PC-3 (cell line): ENCODE measurements around the gene MCTP2. TPM values are rescaled to one million over a fixed set of nuclear protein-coding genes. Genes with fewer than 3 reads are reported as not detected.

ENCODE experiments used
- ATAC-seq: fragments of 200-7000 bp; cut with Tn5 transposase; 2 replicates; pipeline ENCODE4 v1.9.1; 2020; ENCODE audit warnings: mild to moderate bottlenecking, moderate library complexity
- BruUV-seq: library from RNA; stranded (reverse); fragments of 400-500 nt; replicated peaks from 2 replicates; lab custom pipeline; 2021; lab: Mats Ljungman, UMichigan
- CTCF ChIA-PET: fragments of 300-600 bp; sonication (Branson Sonifier 250); formaldehyde crosslinking; loops from one replicate; lab custom pipeline; 2022; ENCODE audit warnings: antibody characterized with exemption; lab: Charles Lee
- POLR2A ChIA-PET: fragments of 300-600 bp; sonication (Branson Sonifier 250); formaldehyde crosslinking; loops from one replicate; lab custom pipeline; 2022; ENCODE audit warnings: antibody characterized with exemption; ENCODE audit not compliant: unreplicated experiment; lab: Charles Lee
- DNase-seq: peaks from one replicate; pipeline ENCODE4 v3.0.0-alpha.2; 2015
- H2AFZ ChIP-seq: fragments of 300-600 bp; sonication (generic); 2 replicates; pipeline ENCODE4 v1.6.0; 2016; ENCODE audit warnings: antibody characterized with exemption, low read length
- H3F3A ChIP-seq: fragments of 300-600 bp; sonication (generic); one replicate; pipeline ENCODE4 v1.6.0; 2017; ENCODE audit warnings: antibody characterized with exemption, low read length, control low read depth, mild to moderate bottlenecking; ENCODE audit not compliant: unreplicated experiment
- H3K27ac ChIP-seq: fragments of 300-600 bp; sonication (generic); 2 replicates; pipeline ENCODE4 v1.5.1; 2016; ENCODE audit warnings: mild to moderate bottlenecking, low read length
- H3K27me3 ChIP-seq: fragments of 300-600 bp; sonication (generic); 2 replicates; pipeline ENCODE4 v1.6.1; 2016; ENCODE audit warnings: low read length, mixed read lengths
- H3K36me3 ChIP-seq: fragments of 300-600 bp; sonication (generic); 2 replicates; pipeline ENCODE4 v1.6.1; 2016; ENCODE audit warnings: low read depth, mixed run types, low read length, mixed read lengths
- H3K4me1 ChIP-seq: fragments of 300-600 bp; sonication (generic); 2 replicates; pipeline ENCODE4 v1.5.1; 2016; ENCODE audit warnings: low read length; ENCODE audit not compliant: insufficient read depth
- H3K4me2 ChIP-seq: fragments of 300-600 bp; sonication (generic); 2 replicates; pipeline ENCODE4 v1.6.0; 2016; ENCODE audit warnings: low read length
- H3K4me3 ChIP-seq: fragments of 300-600 bp; sonication (generic); 2 replicates; pipeline ENCODE4 v1.5.1; 2016; ENCODE audit warnings: mild to moderate bottlenecking, low read length, mixed read lengths
- H3K79me2 ChIP-seq: fragments of 300-600 bp; sonication (generic); 2 replicates; pipeline ENCODE4 v1.6.1; 2017; ENCODE audit warnings: low read length, mixed read lengths
- H3K9ac ChIP-seq: fragments of 300-600 bp; sonication (generic); 2 replicates; pipeline ENCODE4 v1.6.0; 2016; ENCODE audit warnings: mild to moderate bottlenecking, low read length
- H3K9me2 ChIP-seq: fragments of 300-600 bp; sonication (generic); replicated peaks from 2 replicates; pipeline ENCODE4 v1.6.1; 2016; ENCODE audit warnings: mixed run types, low read length, mixed read lengths
- H3K9me3 ChIP-seq: fragments of 300-600 bp; sonication (generic); 2 replicates; pipeline ENCODE4 v1.6.1; 2016; ENCODE audit warnings: low read length, mixed read lengths
- H4K20me1 ChIP-seq: fragments of 300-600 bp; sonication (generic); 2 replicates; pipeline ENCODE4 v1.6.1; 2016; ENCODE audit warnings: low read length, mixed read lengths
- CTCF ChIP-seq: fragments of 300-600 bp; sonication (generic); conservative IDR thresholded peaks from 2 replicates; pipeline ENCODE4 v1.5.1; 2017; ENCODE audit warnings: antibody characterized with exemption, low read depth, mild to moderate bottlenecking, low read length
- EZH2 ChIP-seq: fragments of 300-600 bp; sonication (generic); IDR thresholded peaks from one replicate; pipeline ENCODE4 v1.6.1; 2017; ENCODE audit warnings: antibody characterized with exemption, mild to moderate bottlenecking, low read length; ENCODE audit not compliant: unreplicated experiment
- EZH2phosphoT487 ChIP-seq: fragments of 300-600 bp; sonication (generic); IDR thresholded peaks from 2 replicates; pipeline ENCODE4 v1.6.1; 2018; ENCODE audit warnings: mild to moderate bottlenecking, antibody characterized with exemption, low read length, borderline replicate concordance
- intact Hi-C: fragments of 100-400 bp; cut with micrococcal nuclease; formaldehyde crosslinking; loops from 2 replicates; pipeline ENCODE4 v1.9.0; 2023
- total RNA-seq: library from RNA; depleted of rRNA; stranded (reverse); fragments of >200 nt; gene quantifications from 2 replicates; pipeline ENCODE4 v1.2.3, GENCODE V29; 2014

The MCTP2 gene
- total RNA-seq, 1 experiment from 2014 or later: 6.2 TPM

GRCh38 chr15:94362385-94363092 lies 131.2 kb downstream of the MCTP2 start:
- H3K4me1 ChIP-seq: no peaks in the 10 kb centered on the region
- H3K27me3 ChIP-seq: no peaks in the 10 kb centered on the region
- no peak overlapping the region for H3K9ac ChIP-seq
- H3F3A ChIP-seq: no peaks in the 10 kb centered on the region
- H3K9me3 ChIP-seq: no peaks in the 10 kb centered on the region
- no peak overlapping the region for H3K4me3 ChIP-seq
- CTCF ChIA-PET: no interaction called here
- H3K79me2 ChIP-seq: no peaks in the 10 kb centered on the region
- TF ChIP-seq EZH2phosphoT487: no peak
- no peak for TF ChIP-seq EZH2
- TF ChIP-seq CTCF: no peak
- intact Hi-C loops: no loop called here
- no peak for DNase-seq
- no peak overlapping the region for H2AFZ ChIP-seq
- no peak for ATAC-seq
- H3K9me2 ChIP-seq: no peaks in the 10 kb centered on the region
- no peak overlapping the region for H3K27ac ChIP-seq
- H3K36me3 ChIP-seq: no peaks in the 10 kb centered on the region
- no peaks in the 10 kb centered on the region for H4K20me1 ChIP-seq
- POLR2A ChIA-PET: no interaction called here
- no peak overlapping the region for H3K4me2 ChIP-seq
- no TSS peak for BruUV-seq

- Histone ChIP-seq H3F3A (no peaks in the 10 kb centered on the region), H4K20me1 (no peaks in the 10 kb centered on the region), H3K27me3 (no peaks in the 10 kb centered on the region), H3K79me2 (no peaks in the 10 kb centered on the region), H3K27ac (no peak overlapping the region), H3K4me3 (no peak overlapping the region), H2AFZ (no peak overlapping the region), H3K9me3 (no peaks in the 10 kb centered on the region), H3K4me1 (no peaks in the 10 kb centered on the region), H3K9me2 (no peaks in the 10 kb centered on the region), H3K9ac (no peak overlapping the region), H3K4me2 (no peak overlapping the region), H3K36me3 (no peaks in the 10 kb centered on the region)
- ChIA-PET POLR2A (no interaction called here), CTCF (no interaction called here)
- no peak for DNase-seq
- ATAC-seq: no peak
- no TSS peak for BruUV-seq
- intact Hi-C loops: no loop called here
- TF ChIP-seq EZH2 (no peak), CTCF (no peak), EZH2phosphoT487 (no peak)
Measured at GRCh38 chr15:94363382-94363781, 132.0 kb downstream of the MCTP2 start.

- Histone ChIP-seq H3K27ac (no peak overlapping the region), H3K27me3 (no peaks in the 10 kb centered on the region), H3K79me2 (no peaks in the 10 kb centered on the region), H3K4me1 (no peaks in the 10 kb centered on the region), H3K4me2 (no peak overlapping the region), H3F3A (no peaks in the 10 kb centered on the region), H3K9me3 (no peaks in the 10 kb centered on the region), H3K9me2 (no peaks in the 10 kb centered on the region), H3K4me3 (no peak overlapping the region), H2AFZ (no peak overlapping the region), H3K36me3 (no peaks in the 10 kb centered on the region), H3K9ac (no peak overlapping the region), H4K20me1 (no peaks in the 10 kb centered on the region)
- BruUV-seq: no TSS peak
- DNase-seq (no peak), ATAC-seq (no peak)
- POLR2A ChIA-PET: no interaction called here
- TF ChIP-seq EZH2 (no peak), CTCF (no peak), EZH2phosphoT487 (no peak)
- intact Hi-C loops: no loop called here
- CTCF ChIA-PET: no interaction called here
Measured at GRCh38 chr15:94366781-94367180, 135.4 kb downstream of the MCTP2 start.
